Endothelial cell of umbilical vein (primary cell): ENCODE data around the gene THOC5. TPM values are rescaled to one million over a fixed set of nuclear protein-coding genes. Genes with fewer than 3 reads are reported as not detected.

Experiments
- BruUV-seq: library from RNA; stranded (reverse); fragments of 400-500 nt; replicated peaks from 2 replicates; lab custom pipeline; 2021; lab: Mats Ljungman, UMichigan
- CTCF ChIA-PET: fragments of 300-600, 350-600 bp; sonication (Branson Sonifier 250); formaldehyde crosslinking; loops from one replicate; lab custom pipeline; 2021; ENCODE audit warnings: antibody characterized with exemption, inconsistent platforms; lab: Charles Lee
- POLR2A ChIA-PET: fragments of 300-600, 350-600 bp; sonication (Branson Sonifier 250); formaldehyde crosslinking; loops from one replicate; lab custom pipeline; 2021; ENCODE audit warnings: antibody characterized with exemption, inconsistent platforms; lab: Charles Lee
- DNase-seq: peaks from one replicate; pipeline ENCODE4 v3.0.0-alpha.2; 2011; ENCODE audit warnings: low read depth, low spot score
- FAIRE-seq: peaks from 2 replicates; lab custom pipeline; 2011; peaks lifted over from hg19 to GRCh38; lab: Jason Lieb, UNC
- H2AFZ ChIP-seq: 2 replicates; pipeline ENCODE4 v1.6.0; 2012; ENCODE audit warnings: low read depth, low read length, control low read depth, inconsistent platforms
- H3K27ac ChIP-seq: 2 replicates; pipeline ENCODE4 v1.5.1; 2011; ENCODE audit warnings: low read depth, mild to moderate bottlenecking, control low read depth, low read length, moderate library complexity; ENCODE audit not compliant: insufficient read depth
- H3K27me3 ChIP-seq, 2 experiments: 2 replicates each; pipeline versions ENCODE4 v1.6.0 to v1.6.1; 2011; ENCODE audit warnings: low read length in 2 of 2, mixed read lengths in 1 of 2; ENCODE audit not compliant: control insufficient read depth in 2 of 2, insufficient read depth in 2 of 2
- H3K36me3 ChIP-seq, 2 experiments: 2 replicates in 1 of 2; 3 replicates in 1 of 2; pipeline ENCODE4 v1.5.1; 2011; ENCODE audit warnings: low read length in 2 of 2, mild to moderate bottlenecking in 1 of 2, moderate library complexity in 1 of 2; ENCODE audit not compliant: control insufficient read depth in 2 of 2, insufficient read depth in 2 of 2; ENCODE audit errors: extremely low read depth in 1 of 2
- H3K4me1 ChIP-seq: 3 replicates; pipeline ENCODE4 v1.5.1; 2011; ENCODE audit warnings: mild to moderate bottlenecking, low read length; ENCODE audit not compliant: control insufficient read depth, insufficient read depth; ENCODE audit errors: extremely low read depth
- H3K4me2 ChIP-seq: 2 replicates; pipeline ENCODE4 v1.6.1; 2011; ENCODE audit warnings: low read length, control low read depth, mixed read lengths; ENCODE audit not compliant: insufficient read depth
- H3K4me3 ChIP-seq, 3 experiments: fragments of 200-600 bp in 1 of 3; sonication (generic), shearing (Covaris generic) in 1 of 3; replicated peaks in 1 of 3; 2 replicates each; pipeline ENCODE4 v1.5.1; 2011 to 2016; ENCODE audit warnings: control low read depth in 3 of 3, low read length in 3 of 3, mild to moderate bottlenecking in 2 of 3, inconsistent platforms in 1 of 3, low read depth in 1 of 3, moderate library complexity in 1 of 3; ENCODE audit not compliant: insufficient read depth in 1 of 3
- H3K79me2 ChIP-seq: 2 replicates; pipeline ENCODE4 v1.6.0; 2012; ENCODE audit warnings: low read length, inconsistent platforms; ENCODE audit not compliant: control insufficient read depth, insufficient read depth
- H3K9ac ChIP-seq: replicated peaks from 2 replicates; pipeline ENCODE3; 2011; ENCODE audit warnings: low read length, control low read depth; ENCODE audit not compliant: insufficient read depth; ENCODE audit errors: extremely low read depth
- H3K9me1 ChIP-seq: replicated peaks from 3 replicates; pipeline ENCODE4 v1.6.0; 2011; ENCODE audit warnings: mild to moderate bottlenecking, low read length; ENCODE audit not compliant: control insufficient read depth, insufficient read depth; ENCODE audit errors: extremely low read depth
- H3K9me3 ChIP-seq: replicated peaks from 2 replicates; pipeline ENCODE4 v1.5.1; 2012; ENCODE audit warnings: low read length, inconsistent platforms; ENCODE audit not compliant: control insufficient read depth, insufficient read depth
- H4K20me1 ChIP-seq: replicated peaks from 2 replicates; pipeline ENCODE3; 2011; ENCODE audit warnings: mild to moderate bottlenecking, low read length; ENCODE audit not compliant: control insufficient read depth, insufficient read depth; ENCODE audit errors: extremely low read depth
- EZH2 ChIP-seq: IDR thresholded peaks from 2 replicates; pipeline ENCODE4 v1.6.1; 2012; ENCODE audit warnings: borderline replicate concordance, low read depth, mild to moderate bottlenecking, moderate library complexity, low read length, inconsistent platforms; ENCODE audit not compliant: severe bottlenecking
- FOS ChIP-seq: IDR thresholded peaks from 2 replicates; pipeline ENCODE4 v1.6.1; 2011; ENCODE audit warnings: mild to moderate bottlenecking, low read length, moderate library complexity, borderline replicate concordance; ENCODE audit not compliant: insufficient read depth
- GATA2 ChIP-seq: IDR thresholded peaks from 2 replicates; pipeline ENCODE4 v1.7.0; 2011; ENCODE audit warnings: low read depth, mild to moderate bottlenecking, moderate library complexity, mixed read lengths, low read length; ENCODE audit not compliant: insufficient read length, insufficient read depth
- JUN ChIP-seq: IDR thresholded peaks from 2 replicates; pipeline ENCODE4 v1.6.1; 2011; ENCODE audit warnings: borderline replicate concordance, low read depth; ENCODE audit not compliant: insufficient read length, insufficient read depth
- MYC ChIP-seq: IDR thresholded peaks from one replicate; pipeline ENCODE4 v1.6.1; 2011; ENCODE audit warnings: mild to moderate bottlenecking, low read depth, low read length
- POLR2A ChIP-seq: IDR thresholded peaks from 2 replicates; pipeline ENCODE4 v1.6.1; 2012; ENCODE audit warnings: low read depth, mild to moderate bottlenecking, control low read depth, low read length
- POLR2AphosphoS5 ChIP-seq: IDR thresholded peaks from 2 replicates; pipeline ENCODE4 v1.6.1; 2012; ENCODE audit warnings: low read depth, mild to moderate bottlenecking, control low read depth, low read length, moderate library complexity; ENCODE audit not compliant: insufficient read depth
- dilution Hi-C: fragments of 300-500 bp; cut with MboI; formaldehyde crosslinking; loops from one replicate; pipeline ENCODE4 v1.15.0; 2019; ENCODE audit warnings: low sequenced_read_pairs; ENCODE audit not compliant: extremely low pct_ligation_motif_present
- intact Hi-C: fragments of 100-400 bp; cut with micrococcal nuclease; formaldehyde crosslinking; loops from one replicate; pipeline ENCODE4 v1.10.0; 2022
- polyA plus RNA-seq, 4 experiments: library from polyadenylated mRNA; depleted of rRNA in 3 of 4; stranded (reverse) in 3 of 4; unstranded in 1 of 4; fragments of >200 nt; gene quantifications; 2 replicates each; pipeline versions ENCODE4 v1.2.1 to v1.2.3, GENCODE V29; 2011 to 2012; ENCODE audit warnings: missing spikeins in 1 of 4
- total RNA-seq: library from RNA; stranded (reverse); gene quantifications from 2 replicates; pipeline ENCODE4 v1.2.3, GENCODE V29; 2021
- TF ChIP-seq, protein P1 (sequence below): IDR thresholded peaks from 2 replicates; pipeline ENCODE4 v1.6.1; 2011; ENCODE audit not compliant: insufficient read depth, insufficient read length
- TF ChIP-seq, protein P2 (sequence below), 2 donors: IDR thresholded peaks; 1 replicate in 1 of 2; 2 replicates in 1 of 2; pipeline ENCODE4 v1.5.1; 2011; ENCODE audit warnings: low read length in 2 of 2, mild to moderate bottlenecking in 2 of 2, moderate library complexity in 2 of 2, control low read depth in 1 of 2, inconsistent platforms in 1 of 2, low read depth in 1 of 2; ENCODE audit not compliant: insufficient read depth in 1 of 2; ENCODE audit errors: extremely low read depth in 1 of 2

THOC5 gene
- total and polyA plus RNA-seq, 2 donors (not counting 3 experiments of a cell fraction or from before 2014, with no cell fraction given) = 35.0 to 82.9 TPM

DNA sequence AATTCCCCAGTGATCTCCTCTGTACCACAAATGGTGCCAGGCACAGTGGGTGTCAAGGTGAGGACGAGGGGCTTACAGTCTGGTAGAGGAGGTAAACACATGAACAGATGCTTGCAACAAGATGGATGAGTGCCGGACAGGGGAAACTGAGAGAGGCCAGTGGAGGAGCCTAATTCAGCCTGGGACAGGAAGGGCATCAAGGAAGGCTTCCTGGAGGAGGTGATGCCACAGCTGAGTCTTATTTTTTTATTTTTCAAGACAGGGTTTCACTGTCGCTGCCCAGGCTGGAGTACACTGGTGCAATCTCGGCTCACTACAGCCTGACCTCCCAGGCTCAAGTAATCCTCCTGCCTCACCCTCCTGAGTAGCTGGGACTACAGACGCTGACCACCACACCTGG lies 92.3 kb downstream of the THOC5 start:
- DNase-seq (no peak), FAIRE-seq (no peak)
- H3K4me1 ChIP-seq = no peaks in the 10 kb centered on the region
- intact Hi-C loops (no loop called here), dilution Hi-C loops (no loop called here)
- H3K9me3 ChIP-seq = no peaks in the 10 kb centered on the region
- ChIA-PET POLR2A (no interaction called here), CTCF (no interaction called here)
- H4K20me1 ChIP-seq = no peaks in the 10 kb centered on the region
- no TSS peak for BruUV-seq
- H3K9me1 ChIP-seq = no peaks in the 10 kb centered on the region
- H2AFZ ChIP-seq = no peak overlapping the region
- no peak overlapping the region for H3K9ac ChIP-seq
- no peak overlapping the region for H3K4me2 ChIP-seq
- H3K4me3 ChIP-seq = no peak overlapping the region
- H3K27ac ChIP-seq = no peak overlapping the region
- no peak for TF ChIP-seq MYC
- TF ChIP-seq JUN = no peak
- TF ChIP-seq POLR2AphosphoS5 = no peak
- TF ChIP-seq, protein P1, sequence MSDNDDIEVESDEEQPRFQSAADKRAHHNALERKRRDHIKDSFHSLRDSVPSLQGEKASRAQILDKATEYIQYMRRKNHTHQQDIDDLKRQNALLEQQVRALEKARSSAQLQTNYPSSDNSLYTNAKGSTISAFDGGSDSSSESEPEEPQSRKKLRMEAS = no peak
- no peaks in the 10 kb centered on the region for H3K79me2 ChIP-seq
- no peaks in the 10 kb centered on the region for H3K27me3 ChIP-seq
- H3K36me3 ChIP-seq = no peaks in the 10 kb centered on the region

DNA sequence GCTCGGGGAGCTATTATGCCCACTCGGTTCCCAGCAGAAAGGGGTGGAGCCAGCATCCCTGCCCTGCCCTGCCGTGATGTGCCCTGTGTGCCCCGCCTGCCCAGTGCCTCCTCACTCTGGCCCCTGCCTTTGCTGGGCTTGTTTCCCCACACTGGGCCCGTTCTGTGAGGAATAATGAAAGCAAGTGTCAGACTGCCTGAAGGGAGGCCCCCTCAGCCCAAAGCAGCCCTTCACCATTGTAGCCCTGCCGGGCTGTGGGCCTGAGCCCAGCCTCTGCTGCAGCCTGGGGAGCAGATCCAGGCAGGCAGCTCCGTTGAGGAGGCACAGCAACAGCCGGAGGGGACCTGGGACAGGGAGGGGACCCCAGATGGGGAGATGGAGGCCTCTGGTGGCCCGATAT lies 93.8 kb downstream of the THOC5 start:
- no peaks in the 10 kb centered on the region for H3K4me1 ChIP-seq
- H3K4me3 ChIP-seq = no peak overlapping the region
- dilution Hi-C loops (no loop called here), intact Hi-C loops (no loop called here)
- no peak overlapping the region for H3K27ac ChIP-seq
- H3K79me2 ChIP-seq = no peaks in the 10 kb centered on the region
- FAIRE-seq = no peak
- TF ChIP-seq EZH2 = no peak
- no peak for TF ChIP-seq FOS
- no peak for TF ChIP-seq POLR2AphosphoS5
- TF ChIP-seq, protein P2, sequence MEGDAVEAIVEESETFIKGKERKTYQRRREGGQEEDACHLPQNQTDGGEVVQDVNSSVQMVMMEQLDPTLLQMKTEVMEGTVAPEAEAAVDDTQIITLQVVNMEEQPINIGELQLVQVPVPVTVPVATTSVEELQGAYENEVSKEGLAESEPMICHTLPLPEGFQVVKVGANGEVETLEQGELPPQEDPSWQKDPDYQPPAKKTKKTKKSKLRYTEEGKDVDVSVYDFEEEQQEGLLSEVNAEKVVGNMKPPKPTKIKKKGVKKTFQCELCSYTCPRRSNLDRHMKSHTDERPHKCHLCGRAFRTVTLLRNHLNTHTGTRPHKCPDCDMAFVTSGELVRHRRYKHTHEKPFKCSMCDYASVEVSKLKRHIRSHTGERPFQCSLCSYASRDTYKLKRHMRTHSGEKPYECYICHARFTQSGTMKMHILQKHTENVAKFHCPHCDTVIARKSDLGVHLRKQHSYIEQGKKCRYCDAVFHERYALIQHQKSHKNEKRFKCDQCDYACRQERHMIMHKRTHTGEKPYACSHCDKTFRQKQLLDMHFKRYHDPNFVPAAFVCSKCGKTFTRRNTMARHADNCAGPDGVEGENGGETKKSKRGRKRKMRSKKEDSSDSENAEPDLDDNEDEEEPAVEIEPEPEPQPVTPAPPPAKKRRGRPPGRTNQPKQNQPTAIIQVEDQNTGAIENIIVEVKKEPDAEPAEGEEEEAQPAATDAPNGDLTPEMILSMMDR (IDR thresholded peaks at IDR 0.05; ENCODE audit: extremely low read depth in 1 of 2, insufficient read depth in 1 of 2, low read depth in 1 of 2, low read length in 2 of 2) = no peak
- no peak for TF ChIP-seq GATA2
- no peak for TF ChIP-seq POLR2A
- ChIA-PET POLR2A (no interaction called here), CTCF (no interaction called here)
- no peaks in the 10 kb centered on the region for H3K9me3 ChIP-seq
- H3K9ac ChIP-seq = no peak overlapping the region
- DNase-seq = no peak
- no TSS peak for BruUV-seq
- H3K9me1 ChIP-seq = no peaks in the 10 kb centered on the region
- no peak overlapping the region for H3K4me2 ChIP-seq
- H3K36me3 ChIP-seq = no peaks in the 10 kb centered on the region
- no peak overlapping the region for H2AFZ ChIP-seq
- H3K27me3 ChIP-seq = no peaks in the 10 kb centered on the region
- no peaks in the 10 kb centered on the region for H4K20me1 ChIP-seq
